H9 (cell line): ENCODE data around the gene OR5M11. TPM values are rescaled to one million over a fixed set of nuclear protein-coding genes. Genes with fewer than 3 reads are reported as not detected.

Experiments used
- DNase-seq: peaks from one replicate; pipeline ENCODE4 v3.0.0-alpha.2; 2017
- H2AFZ ChIP-seq: one replicate; pipeline ENCODE4 v1.6.1; 2013; ENCODE audit warnings: mild to moderate bottlenecking, low read length, control low read depth, moderate library complexity
- H2AK5ac ChIP-seq: 2 replicates; pipeline ENCODE4 v1.6.1; 2013; ENCODE audit warnings: low read length, control low read depth, mixed read lengths; ENCODE audit not compliant: insufficient read length
- H2BK120ac ChIP-seq: one replicate; pipeline ENCODE4 v1.6.1; 2013; ENCODE audit warnings: low read depth, mild to moderate bottlenecking, low read length, control low read depth, inconsistent platforms; ENCODE audit not compliant: poor library complexity, severe bottlenecking
- H2BK12ac ChIP-seq: 2 replicates; pipeline ENCODE4 v1.6.1; 2013; ENCODE audit warnings: low read length, control low read depth, mixed read lengths, low read depth; ENCODE audit not compliant: insufficient read length
- H2BK15ac ChIP-seq: 2 replicates; pipeline ENCODE4 v1.6.1; 2013; ENCODE audit warnings: low read depth, low read length, control low read depth
- H2BK20ac ChIP-seq: one replicate; pipeline ENCODE4 v1.6.1; 2013; ENCODE audit warnings: low read depth, mild to moderate bottlenecking, low read length, control low read depth, inconsistent platforms; ENCODE audit not compliant: poor library complexity, severe bottlenecking
- H2BK5ac ChIP-seq: 2 replicates; pipeline ENCODE4 v1.6.1; 2013; ENCODE audit warnings: low read length, control low read depth, mixed read lengths; ENCODE audit not compliant: insufficient read length
- H3K14ac ChIP-seq: 2 replicates; pipeline ENCODE4 v1.6.1; 2013; ENCODE audit warnings: low read length, control low read depth; ENCODE audit not compliant: insufficient read depth
- H3K18ac ChIP-seq: 2 replicates; pipeline ENCODE4 v1.6.1; 2013; ENCODE audit warnings: low read depth, mild to moderate bottlenecking, mixed read lengths, low read length, control low read depth; ENCODE audit not compliant: insufficient read length
- H3K23ac ChIP-seq: 2 replicates; pipeline ENCODE4 v1.6.1; 2013; ENCODE audit warnings: low read length, control low read depth, mixed read lengths, low read depth; ENCODE audit not compliant: insufficient read length
- H3K23me2 ChIP-seq: 2 replicates; pipeline ENCODE4 v1.6.1; 2013; ENCODE audit warnings: low read depth, mild to moderate bottlenecking, mixed read lengths, low read length, control low read depth; ENCODE audit not compliant: insufficient read length, poor library complexity, severe bottlenecking
- H3K27ac ChIP-seq: 2 replicates; pipeline ENCODE4 v1.5.1; 2013; ENCODE audit warnings: low read length, control low read depth, mixed read lengths, low read depth; ENCODE audit not compliant: insufficient read length
- H3K27me3 ChIP-seq: 2 replicates; pipeline ENCODE4 v1.6.1; 2013; ENCODE audit warnings: low read length, control low read depth, inconsistent platforms; ENCODE audit not compliant: insufficient read depth
- H3K4ac ChIP-seq: 2 replicates; pipeline ENCODE4 v1.6.1; 2013; ENCODE audit warnings: low read depth, mild to moderate bottlenecking, control low read depth, inconsistent platforms, low read length, moderate library complexity
- H3K4me1 ChIP-seq: 2 replicates; pipeline ENCODE4 v1.6.1; 2013; ENCODE audit warnings: low read length, control low read depth, inconsistent platforms; ENCODE audit not compliant: insufficient read depth
- H3K4me2 ChIP-seq: 2 replicates; pipeline ENCODE4 v1.6.1; 2013; ENCODE audit warnings: low read length, control low read depth, mixed read lengths; ENCODE audit not compliant: insufficient read length, insufficient read depth
- H3K56ac ChIP-seq: 2 replicates; pipeline ENCODE4 v1.6.1; 2013; ENCODE audit warnings: low read depth, mild to moderate bottlenecking, mixed read lengths, low read length, control low read depth; ENCODE audit not compliant: insufficient read length
- H3K79me1 ChIP-seq: 2 replicates; pipeline ENCODE4 v1.6.1; 2013; ENCODE audit warnings: low read depth, mild to moderate bottlenecking, moderate library complexity, low read length, control low read depth, inconsistent platforms; ENCODE audit not compliant: insufficient read depth, poor library complexity, severe bottlenecking
- H3K79me2 ChIP-seq: 2 replicates; pipeline ENCODE4 v1.6.1; 2013; ENCODE audit warnings: low read length, control low read depth, inconsistent platforms; ENCODE audit not compliant: insufficient read depth
- H3K9ac ChIP-seq: 2 replicates; pipeline ENCODE4 v1.6.1; 2013; ENCODE audit warnings: low read length, control low read depth, mixed read lengths; ENCODE audit not compliant: insufficient read length; ENCODE audit errors: extremely low read depth
- H3K9me3 ChIP-seq: one replicate; pipeline ENCODE4 v1.6.1; 2013; ENCODE audit warnings: low read depth, low read length, inconsistent platforms; ENCODE audit not compliant: control insufficient read depth
- H3T11ph ChIP-seq: one replicate; pipeline ENCODE4 v1.6.1; 2013; ENCODE audit warnings: mild to moderate bottlenecking, low read length, control low read depth, inconsistent platforms
- H4K20me1 ChIP-seq: one replicate; pipeline ENCODE4 v1.6.1; 2013; ENCODE audit not compliant: control insufficient read depth, insufficient read length, insufficient read depth
- H4K5ac ChIP-seq: 2 replicates; pipeline ENCODE4 v1.6.1; 2013; ENCODE audit warnings: low read depth, mild to moderate bottlenecking, mixed read lengths, low read length, control low read depth; ENCODE audit not compliant: insufficient read length
- H4K8ac ChIP-seq: replicated peaks from 2 replicates; pipeline ENCODE4 v1.6.1; 2013; ENCODE audit warnings: low read length, control low read depth, mixed read lengths, low read depth; ENCODE audit not compliant: insufficient read length
- H4K91ac ChIP-seq: 2 replicates; pipeline ENCODE4 v1.6.1; 2013; ENCODE audit warnings: low read depth, mild to moderate bottlenecking, moderate library complexity, mixed read lengths, low read length, control low read depth; ENCODE audit not compliant: insufficient read length
- H3K27ac Mint-ChIP-seq, 3 experiments: 2 replicates in 2 of 3; 3 replicates in 1 of 3; pipeline ENCODE4 v1.8.0; 2020 to 2021; ENCODE audit warnings: mixed read lengths in 3 of 3, mild to moderate bottlenecking in 1 of 3, moderate library complexity in 1 of 3
- H3K27me3 Mint-ChIP-seq: 2 replicates; pipeline ENCODE4 v1.8.0; 2021; ENCODE audit warnings: low read depth, mild to moderate bottlenecking, moderate library complexity, mixed read lengths
- H3K36me3 Mint-ChIP-seq, 3 experiments: 2 replicates in 2 of 3; 3 replicates in 1 of 3; pipeline ENCODE4 v1.8.0; 2020 to 2021; ENCODE audit warnings: low read depth in 3 of 3, mixed read lengths in 3 of 3; ENCODE audit not compliant: insufficient read depth in 1 of 3
- H3K4me1 Mint-ChIP-seq, 2 experiments: 2 replicates each; pipeline ENCODE4 v1.8.0; 2020; ENCODE audit warnings: mixed read lengths in 2 of 2
- H3K4me3 Mint-ChIP-seq, 2 experiments: 2 replicates in 1 of 2; 3 replicates in 1 of 2; pipeline ENCODE4 v1.8.0; 2020 to 2021; ENCODE audit warnings: mild to moderate bottlenecking in 2 of 2, mixed read lengths in 2 of 2, moderate library complexity in 1 of 2
- H3K9me3 Mint-ChIP-seq, 2 experiments: 2 replicates in 1 of 2; 3 replicates in 1 of 2; pipeline ENCODE4 v1.8.0; 2020; ENCODE audit warnings: mild to moderate bottlenecking in 2 of 2, mixed read lengths in 2 of 2, moderate library complexity in 1 of 2
- WGBS: extraction: QIAGEN DNeasy Blood & Tissue Kit; methylation state at CpG from one replicate; pipeline ENCODE4 v1.1.7; 2013; ENCODE audit warnings: missing lambda C conversion rate, low lambda C conversion rate, mixed read lengths; ENCODE audit not compliant: insufficient read length; ENCODE audit errors: extremely low coverage; 5-methylcytosine and 5-hydroxymethylcytosine counted together
- total RNA-seq: library from RNA; stranded (reverse); gene quantifications from 2 replicates; pipeline ENCODE4 v1.2.1, GENCODE V29; 2021
- TF ChIP-seq, protein P1 (sequence below): fragments of 200-600 bp; sonication (generic); conservative IDR thresholded peaks from 3 replicates; pipeline ENCODE4 v1.8.0; 2021; ENCODE audit warnings: antibody characterized with exemption, mild to moderate bottlenecking

OR5M11 gene
- total RNA-seq, 1 experiment from 2014 or later = not detected

DNA sequence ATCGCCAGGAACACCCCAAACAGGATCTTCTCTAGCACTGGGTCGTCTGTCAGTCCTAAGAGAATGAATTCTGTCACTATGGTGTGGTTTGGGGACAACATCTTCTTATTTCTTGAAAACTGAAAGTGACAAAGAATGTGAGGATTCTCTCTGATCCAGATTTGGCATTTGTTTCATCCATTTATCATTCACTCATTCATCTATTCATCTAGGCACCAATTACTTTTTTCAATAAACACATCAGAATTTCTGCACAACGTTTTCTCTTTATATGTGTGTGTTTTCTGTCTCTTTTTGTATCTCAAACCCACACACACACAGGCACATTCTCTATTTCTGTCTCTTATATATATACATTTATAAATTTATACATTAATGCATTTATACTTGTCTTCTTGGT is 34.6 kb upstream of the OR5M11 start, which contains the start of gene OR5M10:
Gene OR5M10, minus strand, starts transcription at position 101 of the 400 bp plus-strand sequence. Its CDS starts 0 bp downstream, at position 101.
- Histone ChIP-seq H2BK5ac (no peak within 1 kb of the TSS), H3K23ac (no peak within 1 kb of the TSS), H2BK120ac (no peak within 1 kb of the TSS), H3K79me1 (no peaks in the 10 kb centered on the region), H3K18ac (no peak within 1 kb of the TSS), H3K27me3 (no peaks in the 10 kb centered on the region), H2BK15ac (no peak within 1 kb of the TSS), H3K27ac (no peak within 1 kb of the TSS), H2AFZ (no peak within 1 kb of the TSS), H4K5ac (no peak within 1 kb of the TSS), H4K8ac (no peak within 1 kb of the TSS), H3K4me2 (no peak within 1 kb of the TSS), H3K4ac (no peak within 1 kb of the TSS), H2BK12ac (no peak within 1 kb of the TSS), H2BK20ac (no peak within 1 kb of the TSS), H3K23me2 (no peaks in the 10 kb centered on the region), H2AK5ac (no peak within 1 kb of the TSS), H3K79me2 (no peaks in the 10 kb centered on the region), H4K20me1 (no peaks in the 10 kb centered on the region), H3K56ac (no peak within 1 kb of the TSS), H3K14ac (no peak within 1 kb of the TSS), H3T11ph (no peak within 1 kb of the TSS), H3K9ac (no peak within 1 kb of the TSS), H4K91ac (no peak within 1 kb of the TSS), H3K4me1 (no peaks in the 10 kb centered on the region), H3K9me3 (no peaks in the 10 kb centered on the region)
- H3K4me1 Mint-ChIP-seq = no peaks in the 10 kb centered on the region
- H3K9me3 Mint-ChIP-seq = peaks cover 0 to 7% of the 10 kb centered on the region in 2 experiments; a peak in 4 of 5 replicates
- no peak for DNase-seq
- no peak within 1 kb of the TSS for H3K4me3 Mint-ChIP-seq
- H3K36me3 Mint-ChIP-seq = no peaks in the 10 kb centered on the region; a peak in 1 of 7 replicates
- TF ChIP-seq, protein P1, sequence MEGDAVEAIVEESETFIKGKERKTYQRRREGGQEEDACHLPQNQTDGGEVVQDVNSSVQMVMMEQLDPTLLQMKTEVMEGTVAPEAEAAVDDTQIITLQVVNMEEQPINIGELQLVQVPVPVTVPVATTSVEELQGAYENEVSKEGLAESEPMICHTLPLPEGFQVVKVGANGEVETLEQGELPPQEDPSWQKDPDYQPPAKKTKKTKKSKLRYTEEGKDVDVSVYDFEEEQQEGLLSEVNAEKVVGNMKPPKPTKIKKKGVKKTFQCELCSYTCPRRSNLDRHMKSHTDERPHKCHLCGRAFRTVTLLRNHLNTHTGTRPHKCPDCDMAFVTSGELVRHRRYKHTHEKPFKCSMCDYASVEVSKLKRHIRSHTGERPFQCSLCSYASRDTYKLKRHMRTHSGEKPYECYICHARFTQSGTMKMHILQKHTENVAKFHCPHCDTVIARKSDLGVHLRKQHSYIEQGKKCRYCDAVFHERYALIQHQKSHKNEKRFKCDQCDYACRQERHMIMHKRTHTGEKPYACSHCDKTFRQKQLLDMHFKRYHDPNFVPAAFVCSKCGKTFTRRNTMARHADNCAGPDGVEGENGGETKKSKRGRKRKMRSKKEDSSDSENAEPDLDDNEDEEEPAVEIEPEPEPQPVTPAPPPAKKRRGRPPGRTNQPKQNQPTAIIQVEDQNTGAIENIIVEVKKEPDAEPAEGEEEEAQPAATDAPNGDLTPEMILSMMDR = no peak
- H3K27me3 Mint-ChIP-seq = no peaks in the 10 kb centered on the region
- no peak within 1 kb of the TSS for H3K27ac Mint-ChIP-seq
- WGBS = no CpG with 5 or more reads among the region's 3 CpGs
